CD14-positive monocyte (primary cell): ENCODE measurements around the gene POMT2. TPM values are rescaled to one million over a fixed set of nuclear protein-coding genes. Genes with fewer than 3 reads are reported as not detected.

Source experiments
- DNase-seq, 3 donors: peaks; one replicate each; pipeline ENCODE4 v3.0.0-alpha.2; 2011 to 2022
- H2AFZ ChIP-seq: 2 replicates; pipeline ENCODE4 v1.6.0; 2012; ENCODE audit warnings: mild to moderate bottlenecking, low read depth, low read length, inconsistent platforms; ENCODE audit not compliant: insufficient read depth, poor library complexity, severe bottlenecking
- H3K27ac ChIP-seq, 2 donors: 1 replicate in 1 of 2; 2 replicates in 1 of 2; pipeline ENCODE4 v1.5.1; 2012 to 2013; ENCODE audit warnings: low read length in 2 of 2, control low read depth in 1 of 2, inconsistent platforms in 1 of 2, low read depth in 1 of 2, mild to moderate bottlenecking in 1 of 2
- H3K27me3 ChIP-seq, 2 donors: one replicate each; pipeline versions ENCODE4 v1.6.0 to v1.6.1; 2011 to 2013; ENCODE audit warnings: low read length in 2 of 2; ENCODE audit not compliant: control insufficient read depth in 2 of 2, insufficient read depth in 2 of 2
- H3K36me3 ChIP-seq, 2 donors: replicated peaks in 1 of 2; 1 replicate in 1 of 2; 2 replicates in 1 of 2; pipeline versions ENCODE4 v1.5.1 to v1.6.1; 2012 to 2013; ENCODE audit warnings: low read length in 2 of 2, control low read depth in 1 of 2, inconsistent platforms in 1 of 2, mild to moderate bottlenecking in 1 of 2; ENCODE audit not compliant: insufficient read depth in 2 of 2, control insufficient read depth in 1 of 2
- H3K4me1 ChIP-seq, 2 donors: 1 replicate in 1 of 2; 2 replicates in 1 of 2; pipeline versions ENCODE4 v1.5.1 to v1.6.1; 2012 to 2013; ENCODE audit warnings: low read length in 2 of 2, control low read depth in 1 of 2, inconsistent platforms in 1 of 2, mild to moderate bottlenecking in 1 of 2, moderate library complexity in 1 of 2; ENCODE audit not compliant: insufficient read depth in 2 of 2, control insufficient read depth in 1 of 2
- H3K4me2 ChIP-seq: replicated peaks from 2 replicates; pipeline ENCODE3; 2012; ENCODE audit warnings: low read length, moderate library complexity, mild to moderate bottlenecking; ENCODE audit not compliant: poor library complexity, severe bottlenecking; ENCODE audit errors: extremely low read depth
- H3K4me3 ChIP-seq, 3 experiments: fragments of 200-600 bp in 1 of 3; sonication (generic) in 1 of 3; replicated peaks in 1 of 3; 1 replicate in 2 of 3; 2 replicates in 1 of 3; pipeline ENCODE4 v1.5.1; 2011 to 2013; ENCODE audit warnings: low read length in 3 of 3, mild to moderate bottlenecking in 3 of 3, control low read depth in 2 of 3, low read depth in 2 of 3, inconsistent platforms in 1 of 3, moderate library complexity in 1 of 3
- H3K79me2 ChIP-seq: 2 replicates; pipeline ENCODE4 v1.6.0; 2012; ENCODE audit warnings: mild to moderate bottlenecking, control low read depth, inconsistent platforms, low read length, moderate library complexity; ENCODE audit not compliant: insufficient read depth
- H3K9ac ChIP-seq: 2 replicates; pipeline ENCODE4 v1.6.0; 2017; ENCODE audit warnings: low read length, mild to moderate bottlenecking; ENCODE audit not compliant: insufficient read depth, poor library complexity, severe bottlenecking
- H3K9me3 ChIP-seq, 2 donors: replicated peaks in 1 of 2; 1 replicate in 1 of 2; 2 replicates in 1 of 2; pipeline versions ENCODE4 v1.5.1 to v1.6.1; 2012 to 2013; ENCODE audit warnings: low read length in 2 of 2, control low read depth in 1 of 2; ENCODE audit not compliant: control insufficient read depth in 1 of 2, insufficient read depth in 1 of 2
- H4K20me1 ChIP-seq: 2 replicates; pipeline ENCODE4 v1.6.0; 2012; ENCODE audit warnings: mild to moderate bottlenecking, low read length, control low read depth, moderate library complexity; ENCODE audit not compliant: insufficient read depth
- H3K27ac Mint-ChIP-seq, 7 donors: one replicate each; pipeline ENCODE4 v1.8.0; 2020; ENCODE audit warnings: mild to moderate bottlenecking in 7 of 7, mixed read lengths in 7 of 7, moderate library complexity in 6 of 7, inconsistent platforms in 2 of 7
- H3K27me3 Mint-ChIP-seq, 3 donors: one replicate each; pipeline ENCODE4 v1.8.0; 2021 to 2022; ENCODE audit warnings: low read depth in 3 of 3, mild to moderate bottlenecking in 3 of 3, mixed read lengths in 3 of 3, moderate library complexity in 3 of 3, inconsistent platforms in 1 of 3
- H3K36me3 Mint-ChIP-seq, 2 donors: one replicate each; pipeline ENCODE4 v1.8.0; 2020; ENCODE audit warnings: mixed read lengths in 2 of 2, inconsistent platforms in 1 of 2, mild to moderate bottlenecking in 1 of 2
- H3K4me1 Mint-ChIP-seq: one replicate; pipeline ENCODE4 v1.8.0; 2020; ENCODE audit warnings: mild to moderate bottlenecking, mixed read lengths
- H3K4me3 Mint-ChIP-seq, 2 donors: one replicate each; pipeline ENCODE4 v1.8.0; 2020; ENCODE audit warnings: mild to moderate bottlenecking in 2 of 2, mixed read lengths in 2 of 2, moderate library complexity in 1 of 2
- H3K9me3 Mint-ChIP-seq, 7 donors: one replicate each; pipeline ENCODE4 v1.8.0; 2020 to 2022; ENCODE audit warnings: mixed read lengths in 7 of 7, mild to moderate bottlenecking in 6 of 7, moderate library complexity in 6 of 7, inconsistent platforms in 2 of 7
- WGBS: methylation state at CpG from one replicate; pipeline ENCODE4 v1.1.5; 2013; ENCODE audit warnings: missing lambda C conversion rate; ENCODE audit not compliant: insufficient coverage; 5-methylcytosine and 5-hydroxymethylcytosine counted together
- intact Hi-C, 2 donors: fragments of 100-400 bp; cut with micrococcal nuclease; formaldehyde crosslinking; loops; one replicate each; pipeline versions ENCODE4 v1.15.0 to v1.15.1; 2023
- polyA plus RNA-seq, 3 donors: library from polyadenylated mRNA; depleted of rRNA in 1 of 3; unstranded in 2 of 3; stranded (reverse) in 1 of 3; fragments of 300-500 nt in 2 of 3; fragments of >200 nt in 1 of 3; fragmentation: Illumina TruSeq in 2 of 3; gene quantifications; 1 replicate in 2 of 3; 2 replicates in 1 of 3; pipeline ENCODE4 v1.2.3, GENCODE V29; 2012 to 2021
- TF ChIP-seq, protein P1 (sequence below): fragments of 200-600 bp; IDR thresholded peaks from one replicate; pipeline ENCODE4 v1.8.0; 2022; ENCODE audit warnings: antibody characterized with exemption, mild to moderate bottlenecking

Gene POMT2
- polyA plus RNA-seq, 3 donors = 1.5 to 8.9 (median 1.8) TPM

DNA sequence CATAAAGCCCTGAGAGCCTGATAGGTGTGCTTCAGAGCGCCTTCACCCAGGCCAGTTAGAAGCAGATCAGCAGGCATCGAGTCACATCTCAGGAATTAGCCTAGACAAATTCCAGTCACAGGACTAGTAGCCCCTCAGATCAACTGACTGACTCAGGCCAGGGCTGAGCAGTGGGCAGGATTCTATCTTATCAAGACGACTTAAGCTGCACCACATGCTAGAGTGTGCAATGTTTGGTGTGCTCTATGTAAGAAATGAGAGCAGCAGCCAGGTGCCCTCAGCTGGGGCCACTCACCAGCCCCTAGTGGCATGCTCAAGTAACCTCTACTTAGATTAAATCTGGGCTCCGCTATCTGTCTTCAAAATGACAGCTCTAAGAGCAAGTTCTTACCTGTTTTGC is 30.0 kb downstream of the POMT2 start:
- Mint-ChIP-seq H3K27ac (no peak overlapping the region), H3K9me3 (no peaks in the 10 kb centered on the region), H3K36me3 (peaks cover 25 to 26% of the 10 kb centered on the region in 2 donors), H3K4me3 (no peak overlapping the region), H3K27me3 (peaks cover 0 to 2% (median 0%) of the 10 kb centered on the region in 3 donors), H3K4me1 (no peaks in the 10 kb centered on the region)
- Histone ChIP-seq H3K27me3 (no peaks in the 10 kb centered on the region), H2AFZ (no peak overlapping the region), H3K9ac (no peak overlapping the region), H3K79me2 (no peaks in the 10 kb centered on the region), H4K20me1 (no peaks in the 10 kb centered on the region), H3K4me2 (no peak overlapping the region), H3K27ac (no peak overlapping the region), H3K9me3 (no peaks in the 10 kb centered on the region), H3K4me1 (no peaks in the 10 kb centered on the region), H3K4me3 (no peak overlapping the region), H3K36me3 (peaks cover 0 to 43% of the 10 kb centered on the region in 2 donors)
- TF ChIP-seq, protein P1, sequence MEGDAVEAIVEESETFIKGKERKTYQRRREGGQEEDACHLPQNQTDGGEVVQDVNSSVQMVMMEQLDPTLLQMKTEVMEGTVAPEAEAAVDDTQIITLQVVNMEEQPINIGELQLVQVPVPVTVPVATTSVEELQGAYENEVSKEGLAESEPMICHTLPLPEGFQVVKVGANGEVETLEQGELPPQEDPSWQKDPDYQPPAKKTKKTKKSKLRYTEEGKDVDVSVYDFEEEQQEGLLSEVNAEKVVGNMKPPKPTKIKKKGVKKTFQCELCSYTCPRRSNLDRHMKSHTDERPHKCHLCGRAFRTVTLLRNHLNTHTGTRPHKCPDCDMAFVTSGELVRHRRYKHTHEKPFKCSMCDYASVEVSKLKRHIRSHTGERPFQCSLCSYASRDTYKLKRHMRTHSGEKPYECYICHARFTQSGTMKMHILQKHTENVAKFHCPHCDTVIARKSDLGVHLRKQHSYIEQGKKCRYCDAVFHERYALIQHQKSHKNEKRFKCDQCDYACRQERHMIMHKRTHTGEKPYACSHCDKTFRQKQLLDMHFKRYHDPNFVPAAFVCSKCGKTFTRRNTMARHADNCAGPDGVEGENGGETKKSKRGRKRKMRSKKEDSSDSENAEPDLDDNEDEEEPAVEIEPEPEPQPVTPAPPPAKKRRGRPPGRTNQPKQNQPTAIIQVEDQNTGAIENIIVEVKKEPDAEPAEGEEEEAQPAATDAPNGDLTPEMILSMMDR = no peak
- DNase-seq = no peak
- intact Hi-C loops = no loop called here
- 100% methylated on average over 2 of the region's 4 CpGs for WGBS

DNA sequence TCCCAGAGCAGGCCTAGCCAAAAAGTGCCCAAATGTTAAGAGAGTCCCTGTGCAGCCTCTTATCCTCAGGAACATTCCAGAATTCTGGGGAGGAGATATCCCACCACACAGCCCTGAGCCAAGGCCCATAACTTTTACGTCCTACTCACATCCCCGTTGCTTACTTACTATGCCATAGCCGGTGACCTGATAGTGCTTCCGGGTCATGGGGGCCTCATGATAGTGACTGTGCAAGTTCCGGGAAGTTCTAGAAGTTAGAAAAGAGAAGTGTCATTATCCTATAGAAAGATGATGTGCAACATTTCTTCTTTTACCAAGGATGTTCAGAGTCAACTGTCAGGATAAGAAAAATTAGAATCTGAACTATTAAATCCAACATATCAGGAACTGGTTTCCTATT is 34.1 kb downstream of the POMT2 start:
- Mint-ChIP-seq H3K27ac (peak overlapping the region in 1 of 7 donors; percentile 39), H3K9me3 (no peaks in the 10 kb centered on the region), H3K4me3 (no peak overlapping the region), H3K36me3 (peaks cover 41 to 46% of the 10 kb centered on the region in 2 donors), H3K4me1 (no peaks in the 10 kb centered on the region), H3K27me3 (no peaks in the 10 kb centered on the region)
- Histone ChIP-seq H3K4me1 (no peaks in the 10 kb centered on the region), H3K27ac (no peak overlapping the region), H3K36me3 (peaks cover 7 to 57% of the 10 kb centered on the region in 2 donors), H3K9ac (no peak overlapping the region), H4K20me1 (no peaks in the 10 kb centered on the region), H3K27me3 (no peaks in the 10 kb centered on the region), H3K4me3 (no peak overlapping the region), H3K4me2 (no peak overlapping the region), H3K9me3 (no peaks in the 10 kb centered on the region), H3K79me2 (no peaks in the 10 kb centered on the region), H2AFZ (no peak overlapping the region)
- no CpG with 5 or more reads among the region's 5 CpGs for WGBS
- TF ChIP-seq, protein P1 = no peak
- no peak for DNase-seq
- intact Hi-C loops = no loop called here
